ENCODE data around the gene LRP4. TPM values are rescaled to one million over a fixed set of nuclear protein-coding genes. Genes with fewer than 3 reads are reported as not detected.

LRP4 gene
- total RNA-seq, 1 donor from 2014 or later = 8.9 TPM

DNA sequence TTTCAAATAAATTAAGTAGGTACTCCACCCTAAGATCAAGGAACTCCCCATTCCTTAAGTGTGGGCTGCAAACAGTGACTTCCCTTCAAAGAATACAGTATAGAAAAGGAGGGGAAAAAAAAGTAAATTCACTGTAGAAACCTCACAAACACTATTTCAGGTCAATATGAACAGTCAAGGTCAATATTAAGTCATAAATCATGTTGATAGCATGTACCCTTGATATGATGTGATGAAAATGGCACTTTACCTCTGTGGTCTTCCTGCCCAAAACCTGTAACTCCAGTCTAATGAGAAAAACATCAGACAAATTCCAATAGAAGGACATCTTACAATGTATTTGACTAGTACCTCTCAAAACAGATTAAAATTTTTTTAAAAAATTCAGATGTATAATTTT lies 80.5 kb downstream of the LRP4 start:
- Histone ChIP-seq H3K27ac (ENCODE audit: low read depth, low read length) (no peak overlapping the region), H3K9me3 (ENCODE audit: control insufficient read depth in 3 of 3, low read length in 3 of 3) (no peaks in the 10 kb centered on the region), H3K36me3 (ENCODE audit: control insufficient read depth in 3 of 3, insufficient read depth in 3 of 3, low read length in 3 of 3) (no peaks in the 10 kb centered on the region), H3K4me3 (ENCODE audit: low read length in 3 of 3) (no peak overlapping the region), H3K9ac (ENCODE audit: low read depth in 1 of 3, low read length in 3 of 3) (no peak overlapping the region), H3K27me3 (ENCODE audit: control insufficient read depth in 3 of 3, insufficient read depth in 3 of 3, low read length in 3 of 3) (no peaks in the 10 kb centered on the region), H3K4me1 (ENCODE audit: control insufficient read depth in 3 of 3, insufficient read depth in 3 of 3, low read length in 3 of 3) (peaks cover 0 to 4% (median 0%) of the 10 kb centered on the region in 3 donors)

DNA sequence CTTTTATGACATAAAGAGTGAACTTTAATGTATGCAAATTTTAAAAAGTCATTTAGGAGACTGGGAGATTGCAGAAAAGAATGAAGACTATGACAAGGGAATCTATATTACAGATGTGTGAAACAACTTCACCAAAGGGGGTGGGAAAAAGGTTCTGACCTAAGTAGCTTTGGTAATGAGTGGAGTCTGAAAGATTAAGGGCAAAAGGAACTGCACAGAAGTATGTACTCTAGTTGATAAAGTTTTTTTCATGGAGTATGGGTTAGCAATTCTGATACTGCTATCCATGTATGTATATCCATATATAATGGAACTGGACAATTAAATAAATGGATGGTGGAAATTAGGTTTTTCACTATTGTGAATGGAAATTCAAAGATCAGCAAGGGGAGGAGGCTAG lies 81.5 kb downstream of the LRP4 start:
- Histone ChIP-seq H3K4me1 (ENCODE audit: control insufficient read depth in 3 of 3, insufficient read depth in 3 of 3, low read length in 3 of 3) (peaks cover 0 to 4% (median 0%) of the 10 kb centered on the region in 3 donors), H3K27me3 (ENCODE audit: control insufficient read depth in 3 of 3, insufficient read depth in 3 of 3, low read length in 3 of 3) (no peaks in the 10 kb centered on the region), H3K27ac (ENCODE audit: low read depth, low read length) (no peak overlapping the region), H3K9ac (ENCODE audit: low read depth in 1 of 3, low read length in 3 of 3) (no peak overlapping the region), H3K4me3 (ENCODE audit: low read length in 3 of 3) (no peak overlapping the region), H3K9me3 (ENCODE audit: control insufficient read depth in 3 of 3, low read length in 3 of 3) (no peaks in the 10 kb centered on the region), H3K36me3 (ENCODE audit: control insufficient read depth in 3 of 3, insufficient read depth in 3 of 3, low read length in 3 of 3) (no peaks in the 10 kb centered on the region)

DNA sequence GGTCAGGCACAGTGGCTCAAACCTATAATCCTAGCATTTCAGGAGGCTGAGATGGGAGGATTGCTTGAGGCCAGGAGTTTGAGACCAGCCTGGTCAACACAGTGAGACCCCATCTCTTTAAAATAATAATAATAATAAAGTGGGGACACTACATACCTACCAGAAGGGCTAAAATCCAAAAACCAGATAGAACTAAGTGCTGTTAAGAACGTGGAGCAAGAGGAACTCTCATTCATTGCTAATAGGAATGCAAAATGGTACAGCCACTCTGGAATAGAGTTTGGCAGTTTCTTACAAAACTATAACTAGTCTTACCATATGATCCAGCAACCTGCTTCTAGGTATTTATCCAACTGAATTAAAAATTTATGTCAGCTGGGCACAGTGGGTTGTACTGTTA lies 81.9 kb downstream of the LRP4 start:
- Histone ChIP-seq H3K27me3 (ENCODE audit: control insufficient read depth in 3 of 3, insufficient read depth in 3 of 3, low read length in 3 of 3) (no peaks in the 10 kb centered on the region), H3K9ac (ENCODE audit: low read depth in 1 of 3, low read length in 3 of 3) (no peak overlapping the region), H3K4me3 (ENCODE audit: low read length in 3 of 3) (no peak overlapping the region), H3K9me3 (ENCODE audit: control insufficient read depth in 3 of 3, low read length in 3 of 3) (no peaks in the 10 kb centered on the region), H3K27ac (ENCODE audit: low read depth, low read length) (no peak overlapping the region), H3K36me3 (ENCODE audit: control insufficient read depth in 3 of 3, insufficient read depth in 3 of 3, low read length in 3 of 3) (no peaks in the 10 kb centered on the region), H3K4me1 (ENCODE audit: control insufficient read depth in 3 of 3, insufficient read depth in 3 of 3, low read length in 3 of 3) (peaks cover 0 to 4% (median 0%) of the 10 kb centered on the region in 3 donors)

DNA sequence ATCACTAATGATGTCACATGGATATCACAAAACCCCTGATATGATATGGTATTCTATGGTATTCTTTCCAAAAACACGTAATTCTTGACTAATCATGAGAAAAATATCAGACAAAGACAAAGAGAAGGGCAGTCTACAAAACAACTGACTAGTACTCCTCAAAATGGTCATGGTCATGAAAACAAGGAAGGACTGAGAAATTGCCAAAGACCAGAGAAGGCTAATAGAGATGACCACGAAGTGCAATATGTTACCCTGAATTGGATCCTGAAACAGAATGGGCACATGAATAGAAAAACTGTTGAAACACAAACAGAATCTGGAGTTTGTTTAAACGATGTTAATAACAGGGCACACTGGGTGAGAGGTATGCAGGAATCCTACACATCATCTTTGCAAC lies 82.5 kb downstream of the LRP4 start:
- no peak overlapping the region for H3K9ac ChIP-seq (ENCODE audit: low read depth in 1 of 3, low read length in 3 of 3)
- H3K4me3 ChIP-seq (ENCODE audit: low read length in 3 of 3) = no peak overlapping the region
- no peaks in the 10 kb centered on the region for H3K27me3 ChIP-seq (ENCODE audit: control insufficient read depth in 3 of 3, insufficient read depth in 3 of 3, low read length in 3 of 3)
- H3K36me3 ChIP-seq (ENCODE audit: control insufficient read depth in 3 of 3, insufficient read depth in 3 of 3, low read length in 3 of 3) = no peaks in the 10 kb centered on the region
- H3K27ac ChIP-seq (ENCODE audit: low read depth, low read length) = no peak overlapping the region
- H3K4me1 ChIP-seq (ENCODE audit: control insufficient read depth in 3 of 3, insufficient read depth in 3 of 3, low read length in 3 of 3) = peaks cover 0 to 4% (median 0%) of the 10 kb centered on the region in 3 donors
- H3K9me3 ChIP-seq (ENCODE audit: control insufficient read depth in 3 of 3, low read length in 3 of 3) = no peaks in the 10 kb centered on the region

DNA sequence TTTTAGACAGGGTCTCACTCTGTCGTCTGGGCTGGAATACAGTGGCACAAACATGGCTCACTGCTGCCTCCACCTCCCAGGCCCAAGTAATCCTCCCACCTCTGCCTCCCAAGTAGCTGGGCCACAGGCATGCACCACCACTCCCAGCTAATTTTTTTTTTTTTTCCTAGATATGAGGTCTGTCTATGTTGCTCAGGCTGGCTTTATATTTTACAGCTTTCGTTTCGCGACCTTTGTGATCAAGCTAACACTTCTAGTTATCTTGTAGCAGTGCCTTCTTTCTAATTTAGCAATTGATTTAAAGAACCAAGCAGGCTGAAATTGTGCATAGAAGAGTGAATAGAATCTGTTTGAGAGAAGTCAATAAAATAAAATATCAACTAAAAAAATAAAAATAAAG lies 83.5 kb downstream of the LRP4 start:
- no peak overlapping the region for H3K27ac ChIP-seq (ENCODE audit: low read depth, low read length)
- no peak overlapping the region for H3K4me3 ChIP-seq (ENCODE audit: low read length in 3 of 3)
- no peaks in the 10 kb centered on the region for H3K36me3 ChIP-seq (ENCODE audit: control insufficient read depth in 3 of 3, insufficient read depth in 3 of 3, low read length in 3 of 3)
- H3K9me3 ChIP-seq (ENCODE audit: control insufficient read depth in 3 of 3, low read length in 3 of 3) = no peaks in the 10 kb centered on the region
- H3K4me1 ChIP-seq (ENCODE audit: control insufficient read depth in 3 of 3, insufficient read depth in 3 of 3, low read length in 3 of 3) = peaks cover 0 to 4% (median 0%) of the 10 kb centered on the region in 3 donors
- H3K27me3 ChIP-seq (ENCODE audit: control insufficient read depth in 3 of 3, insufficient read depth in 3 of 3, low read length in 3 of 3) = no peaks in the 10 kb centered on the region
- no peak overlapping the region for H3K9ac ChIP-seq (ENCODE audit: low read depth in 1 of 3, low read length in 3 of 3)

DNA sequence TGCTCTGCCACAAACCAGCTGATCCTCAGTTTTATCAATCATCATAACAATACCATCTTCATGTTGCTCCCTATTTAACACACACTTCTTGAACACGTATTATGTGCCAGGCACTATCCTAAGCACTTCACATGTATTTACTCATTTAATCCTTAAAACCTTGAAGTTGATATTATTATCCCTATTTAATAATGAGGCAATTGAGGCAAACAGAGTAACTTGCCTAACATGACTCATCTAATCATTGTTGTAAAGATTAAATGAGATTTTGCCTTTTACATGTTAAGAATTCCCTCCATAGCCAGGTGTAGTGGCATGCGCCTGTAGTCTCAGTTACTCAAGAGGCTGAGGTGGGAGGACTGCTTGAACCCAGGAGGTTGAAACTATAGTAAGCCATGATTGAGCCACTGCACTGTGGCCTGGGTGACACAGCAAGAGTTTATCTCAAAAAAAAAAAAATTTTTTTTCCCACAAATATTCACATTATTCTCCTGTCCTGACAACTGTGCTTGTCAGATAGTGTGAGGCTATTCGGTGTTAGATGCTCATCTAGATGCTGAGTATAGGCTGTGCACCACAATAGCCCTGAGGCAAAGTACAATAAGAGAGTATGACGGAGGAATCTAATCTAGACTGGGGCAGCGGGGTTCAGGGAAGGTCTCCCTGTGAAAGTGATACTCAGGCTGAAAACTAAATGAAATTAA lies 85.7 kb downstream of the LRP4 start:
- peaks cover 0 to 8% (median under 1%) of the 10 kb centered on the region in 3 donors for H3K4me1 ChIP-seq (ENCODE audit: control insufficient read depth in 3 of 3, insufficient read depth in 3 of 3, low read length in 3 of 3)
- no peaks in the 10 kb centered on the region for H3K27me3 ChIP-seq (ENCODE audit: control insufficient read depth in 3 of 3, insufficient read depth in 3 of 3, low read length in 3 of 3)
- H3K4me3 ChIP-seq (ENCODE audit: low read length in 3 of 3) = no peak overlapping the region
- no peaks in the 10 kb centered on the region for H3K36me3 ChIP-seq (ENCODE audit: control insufficient read depth in 3 of 3, insufficient read depth in 3 of 3, low read length in 3 of 3)
- H3K27ac ChIP-seq (ENCODE audit: low read depth, low read length) = no peak overlapping the region
- no peaks in the 10 kb centered on the region for H3K9me3 ChIP-seq (ENCODE audit: control insufficient read depth in 3 of 3, low read length in 3 of 3)
- H3K9ac ChIP-seq (ENCODE audit: low read depth in 1 of 3, low read length in 3 of 3) = no peak overlapping the region

DNA sequence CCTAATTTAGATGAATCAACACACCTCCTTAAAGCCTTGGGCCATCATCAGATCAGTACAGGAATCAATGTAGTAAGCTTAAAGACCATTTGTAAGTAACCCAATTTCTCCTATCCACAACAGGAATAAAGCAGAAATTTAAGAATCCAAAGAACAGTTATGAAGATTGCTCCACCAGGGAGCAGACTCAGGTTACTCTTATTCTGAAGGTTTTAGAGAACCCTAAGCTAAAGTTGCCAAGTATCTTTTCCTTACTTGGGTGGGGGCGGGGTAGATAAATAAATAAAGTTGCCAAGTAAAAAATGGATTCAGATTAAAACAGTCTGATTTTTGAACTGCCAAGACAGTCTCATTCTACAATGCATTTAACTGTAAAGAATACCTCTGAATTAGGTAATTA lies 90.4 kb downstream of the LRP4 start:
- Histone ChIP-seq H3K9ac (ENCODE audit: low read depth in 1 of 3, low read length in 3 of 3) (no peak overlapping the region), H3K27ac (ENCODE audit: low read depth, low read length) (no peak overlapping the region), H3K27me3 (ENCODE audit: control insufficient read depth in 3 of 3, insufficient read depth in 3 of 3, low read length in 3 of 3) (no peaks in the 10 kb centered on the region), H3K4me1 (ENCODE audit: control insufficient read depth in 3 of 3, insufficient read depth in 3 of 3, low read length in 3 of 3) (peaks cover 18 to 41% (median 33%) of the 10 kb centered on the region in 3 donors), H3K36me3 (ENCODE audit: control insufficient read depth in 3 of 3, insufficient read depth in 3 of 3, low read length in 3 of 3) (no peaks in the 10 kb centered on the region), H3K9me3 (ENCODE audit: control insufficient read depth in 3 of 3, low read length in 3 of 3) (no peaks in the 10 kb centered on the region), H3K4me3 (ENCODE audit: low read length in 3 of 3) (no peak overlapping the region)

DNA sequence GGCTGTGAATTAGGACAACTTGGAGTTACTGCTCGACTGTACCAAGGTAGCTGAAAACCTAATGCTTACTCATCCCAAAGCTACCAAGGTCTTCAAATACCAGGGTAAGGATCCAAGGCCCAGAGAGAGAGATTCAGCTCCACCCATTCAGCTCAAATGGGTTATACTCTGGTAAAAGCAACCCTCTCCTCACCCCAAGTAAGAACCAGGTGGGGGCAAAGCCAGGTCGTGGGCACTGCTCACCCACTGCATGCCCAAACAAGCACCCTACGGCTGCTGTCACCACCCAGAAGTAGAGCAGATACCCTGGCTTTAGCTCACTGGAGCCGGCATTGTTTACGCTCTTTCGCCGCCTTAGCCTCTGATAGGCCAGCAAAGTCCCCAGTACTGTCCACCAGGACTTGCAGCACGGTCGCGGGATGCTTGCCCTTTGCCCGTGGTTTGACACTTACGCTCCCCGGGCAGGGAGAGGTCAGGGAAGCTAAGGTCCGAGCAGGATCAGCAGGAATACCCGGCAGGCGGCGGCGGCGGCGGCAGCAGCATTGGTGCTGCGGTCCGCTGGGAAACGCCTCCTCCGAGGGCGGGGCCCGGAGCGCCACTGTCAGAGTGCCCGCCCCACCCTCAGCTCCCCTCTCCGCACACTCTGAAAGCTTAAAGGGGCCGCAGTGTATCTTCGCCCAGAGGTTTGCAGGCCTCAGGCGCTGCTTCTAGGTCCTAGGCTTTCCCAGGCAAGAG lies 91.9 kb downstream of the LRP4 start:
- peak overlapping the region; percentile 91 to 93 (median 91) for H3K9ac ChIP-seq (ENCODE audit: low read depth in 1 of 3, low read length in 3 of 3)
- no peaks in the 10 kb centered on the region for H3K27me3 ChIP-seq (ENCODE audit: control insufficient read depth in 3 of 3, insufficient read depth in 3 of 3, low read length in 3 of 3)
- no peaks in the 10 kb centered on the region for H3K36me3 ChIP-seq (ENCODE audit: control insufficient read depth in 3 of 3, insufficient read depth in 3 of 3, low read length in 3 of 3)
- H3K9me3 ChIP-seq (ENCODE audit: control insufficient read depth in 3 of 3, low read length in 3 of 3) = no peaks in the 10 kb centered on the region
- peak overlapping the region; percentile 88 to 90 (median 89) for H3K4me3 ChIP-seq (ENCODE audit: low read length in 3 of 3)
- H3K4me1 ChIP-seq (ENCODE audit: control insufficient read depth in 3 of 3, insufficient read depth in 3 of 3, low read length in 3 of 3) = peaks cover 18 to 41% (median 33%) of the 10 kb centered on the region in 3 donors
- peak overlapping the region; percentile 82 for H3K27ac ChIP-seq (ENCODE audit: low read depth, low read length)

DNA sequence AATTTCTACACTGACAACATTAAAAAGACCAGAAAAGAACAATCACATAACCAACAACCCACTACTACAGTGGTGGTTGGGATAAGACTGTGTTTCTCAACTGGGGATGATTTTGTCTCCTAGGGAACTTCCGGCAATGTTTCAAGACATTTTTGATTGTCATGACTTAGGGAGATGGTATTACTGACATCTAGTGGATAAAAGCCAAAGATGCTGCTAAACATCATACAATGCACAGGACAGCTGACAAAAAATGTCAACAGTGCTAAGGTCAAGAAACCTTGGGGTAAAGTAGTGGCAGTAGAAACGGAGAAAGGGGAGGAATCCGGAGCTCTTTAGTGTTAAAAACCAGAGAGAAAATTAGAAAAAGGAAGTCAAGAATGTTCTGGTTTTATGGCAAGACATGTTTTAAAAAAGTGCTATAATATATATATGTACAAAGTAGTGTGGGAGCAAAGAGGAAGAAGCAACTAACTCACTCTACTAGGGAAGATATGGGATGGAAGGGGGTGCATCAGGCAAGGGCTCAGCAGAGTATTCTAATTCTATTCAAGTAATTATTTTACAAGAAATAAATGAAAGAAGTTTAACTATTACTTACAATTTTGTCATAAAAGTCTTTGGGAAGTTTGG lies 109.4 kb downstream of the LRP4 start:
- H3K4me3 ChIP-seq (ENCODE audit: low read length in 3 of 3) = no peak overlapping the region
- H3K4me1 ChIP-seq (ENCODE audit: control insufficient read depth in 3 of 3, insufficient read depth in 3 of 3, low read length in 3 of 3) = no peaks in the 10 kb centered on the region
- H3K27ac ChIP-seq (ENCODE audit: low read depth, low read length) = no peak overlapping the region
- no peak overlapping the region for H3K9ac ChIP-seq (ENCODE audit: low read depth in 1 of 3, low read length in 3 of 3)
- peaks cover 7 to 47% (median 31%) of the 10 kb centered on the region in 3 donors for H3K36me3 ChIP-seq (ENCODE audit: control insufficient read depth in 3 of 3, insufficient read depth in 3 of 3, low read length in 3 of 3)
- H3K27me3 ChIP-seq (ENCODE audit: control insufficient read depth in 3 of 3, insufficient read depth in 3 of 3, low read length in 3 of 3) = no peaks in the 10 kb centered on the region
- no peaks in the 10 kb centered on the region for H3K9me3 ChIP-seq (ENCODE audit: control insufficient read depth in 3 of 3, low read length in 3 of 3)
